Measurements from ENCODE around the gene SLC41A3.

Gene SLC41A3

GRCh38 chr3:126026761-126027160 lies 57.2 kb downstream of the SLC41A3 start:
- DNase-seq (ENCODE audit: low read depth, low spot score): no peak

- DNase-seq (ENCODE audit: low read depth, low spot score): no peak
Observed at GRCh38 chr3:126026277-126026751, 57.6 kb downstream of the SLC41A3 start.

- DNase-seq (ENCODE audit: low read depth, low spot score): no peak
Observed at GRCh38 chr3:126025862-126026261, 58.1 kb downstream of the SLC41A3 start.

- DNase-seq (ENCODE audit: low read depth, low spot score): no peak
Observed at GRCh38 chr3:126025116-126025729, 58.7 kb downstream of the SLC41A3 start.

GRCh38 chr3:126024049-126024854 lies 59.7 kb downstream of the SLC41A3 start:
- no peak for DNase-seq (ENCODE audit: low read depth, low spot score)

- DNase-seq (ENCODE audit: low read depth, low spot score): no peak
Observed at GRCh38 chr3:126023390-126023789, 60.5 kb downstream of the SLC41A3 start.

- no peak for DNase-seq (ENCODE audit: low read depth, low spot score)
Observed at GRCh38 chr3:126022741-126023359, 61.1 kb downstream of the SLC41A3 start.

- DNase-seq (ENCODE audit: low read depth, low spot score): no peak
Observed at GRCh38 chr3:126021702-126022101, 62.2 kb downstream of the SLC41A3 start.

- no peak for DNase-seq (ENCODE audit: low read depth, low spot score)
Observed at GRCh38 chr3:126021224-126021623, 62.7 kb downstream of the SLC41A3 start.

GRCh38 chr3:126019683-126020082 lies 64.2 kb downstream of the SLC41A3 start:
- no peak for DNase-seq (ENCODE audit: low read depth, low spot score)

- DNase-seq (ENCODE audit: low read depth, low spot score): no peak
Observed at GRCh38 chr3:126018995-126019394, 64.9 kb downstream of the SLC41A3 start.

- no peak for DNase-seq (ENCODE audit: low read depth, low spot score)
Observed at GRCh38 chr3:126018545-126018944, 65.4 kb downstream of the SLC41A3 start.

GRCh38 chr3:126017362-126017761 lies 66.6 kb downstream of the SLC41A3 start:
- DNase-seq (ENCODE audit: low read depth, low spot score): no peak

GRCh38 chr3:126016616-126017015 lies 67.3 kb downstream of the SLC41A3 start:
- no peak for DNase-seq (ENCODE audit: low read depth, low spot score)

- DNase-seq (ENCODE audit: low read depth, low spot score): no peak
Observed at GRCh38 chr3:126015075-126015474, 68.8 kb downstream of the SLC41A3 start.

GRCh38 chr3:126014252-126014651 lies 69.7 kb downstream of the SLC41A3 start:
- DNase-seq (ENCODE audit: low read depth, low spot score): no peak

GRCh38 chr3:126013751-126014156 lies 70.2 kb downstream of the SLC41A3 start:
- DNase-seq (ENCODE audit: low read depth, low spot score): no peak

- DNase-seq (ENCODE audit: low read depth, low spot score): no peak
Observed at GRCh38 chr3:126009181-126009580, 74.7 kb downstream of the SLC41A3 start.

- DNase-seq (ENCODE audit: low read depth, low spot score): no peak
Observed at GRCh38 chr3:126008219-126008618, 75.7 kb downstream of the SLC41A3 start.

- no peak for DNase-seq (ENCODE audit: low read depth, low spot score)
Observed at GRCh38 chr3:126005951-126006350, 78.0 kb downstream of the SLC41A3 start.

GRCh38 chr3:126004692-126005091 lies 79.2 kb downstream of the SLC41A3 start:
- no peak for DNase-seq (ENCODE audit: low read depth, low spot score)

GRCh38 chr3:126004217-126004616 lies 79.7 kb downstream of the SLC41A3 start:
- DNase-seq (ENCODE audit: low read depth, low spot score): no peak
